BLaER1 (cell line): ENCODE measurements around the gene TMEM256.

Experiments
- H3K27ac ChIP-seq: shearing (Covaris generic); formaldehyde crosslinking; 2 replicates; pipeline ENCODE4 v1.8.1; 2022
- H3K27me3 ChIP-seq: shearing (Covaris generic); formaldehyde crosslinking; 2 replicates; pipeline ENCODE4 v1.8.1; 2022
- H3K36me3 ChIP-seq: shearing (Covaris generic); formaldehyde crosslinking; 2 replicates; pipeline ENCODE4 v1.8.1; 2022
- H3K4me1 ChIP-seq: shearing (Covaris generic); formaldehyde crosslinking; 2 replicates; pipeline ENCODE4 v1.8.1; 2022
- H3K4me2 ChIP-seq: shearing (Covaris generic); formaldehyde crosslinking; 2 replicates; pipeline ENCODE4 v1.8.1; 2022
- H3K4me3 ChIP-seq: shearing (Covaris generic); formaldehyde crosslinking; 2 replicates; pipeline ENCODE4 v1.8.1; 2022
- H3K9ac ChIP-seq: shearing (Covaris generic); formaldehyde crosslinking; 2 replicates; pipeline ENCODE4 v1.8.1; 2022
- H3K9me3 ChIP-seq: shearing (Covaris generic); formaldehyde crosslinking; 2 replicates; pipeline ENCODE4 v1.8.1; 2022
- H4K20me1 ChIP-seq: shearing (Covaris generic); formaldehyde crosslinking; 2 replicates; pipeline ENCODE4 v1.8.1; 2022
- Cebpa-rat ChIP-seq: shearing (Covaris generic); IDR thresholded peaks from 2 replicates; pipeline ENCODE4 v1.8.1; 2022

Gene TMEM256

GRCh38 chr17:7403043-7403726 is 712 bp downstream of the TMEM256 start:
- H3K9me3 ChIP-seq, result no peaks in the 10 kb centered on the region
- H4K20me1 ChIP-seq, result peaks cover 8% of the 10 kb centered on the region; the same call in 1 of the 2 replicates
- H3K36me3 ChIP-seq, result peaks cover under 1% of the 10 kb centered on the region; the same call in 1 of the 2 replicates
- no peaks in the 10 kb centered on the region for H3K27me3 ChIP-seq
- peaks cover 30% of the 10 kb centered on the region for H3K4me1 ChIP-seq
- H3K4me2 ChIP-seq, result peak overlapping the region; percentile 84
- no peak for TF ChIP-seq Cebpa-rat
- peak overlapping the region; percentile 79 for H3K4me3 ChIP-seq
- peak overlapping the region; percentile 84 for H3K9ac ChIP-seq
- peak overlapping the region; percentile 82 for H3K27ac ChIP-seq

DNA sequence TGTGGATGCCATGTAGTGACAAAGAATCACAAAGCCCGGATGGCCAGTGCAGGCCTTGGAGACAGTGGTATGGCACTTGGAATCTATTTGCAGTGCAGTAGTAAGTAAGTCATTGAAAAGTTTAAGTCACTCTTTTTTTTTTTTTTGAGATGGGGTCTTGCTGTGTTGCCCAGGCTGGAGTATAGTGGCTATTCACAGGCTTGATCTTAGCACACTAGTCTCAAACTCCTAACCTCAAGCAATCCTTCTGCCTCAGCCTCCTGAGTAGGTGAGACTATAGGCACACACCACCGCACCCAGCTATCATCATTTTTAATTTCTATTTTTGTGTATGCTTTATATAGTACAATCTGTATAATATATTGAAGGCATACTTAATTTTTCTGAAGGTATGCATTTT is 5.3 kb downstream of the TMEM256 start:
- H3K4me2 ChIP-seq, result no peak overlapping the region
- no peak overlapping the region for H3K9ac ChIP-seq
- no peaks in the 10 kb centered on the region for H3K36me3 ChIP-seq
- no peak overlapping the region for H3K4me3 ChIP-seq
- H3K27ac ChIP-seq, result no peak overlapping the region
- TF ChIP-seq Cebpa-rat, result no peak
- peaks cover 18% of the 10 kb centered on the region for H3K4me1 ChIP-seq
- H3K9me3 ChIP-seq, result no peaks in the 10 kb centered on the region
- peaks cover 8% of the 10 kb centered on the region; the same call in 1 of the 2 replicates for H4K20me1 ChIP-seq
- no peaks in the 10 kb centered on the region for H3K27me3 ChIP-seq

DNA sequence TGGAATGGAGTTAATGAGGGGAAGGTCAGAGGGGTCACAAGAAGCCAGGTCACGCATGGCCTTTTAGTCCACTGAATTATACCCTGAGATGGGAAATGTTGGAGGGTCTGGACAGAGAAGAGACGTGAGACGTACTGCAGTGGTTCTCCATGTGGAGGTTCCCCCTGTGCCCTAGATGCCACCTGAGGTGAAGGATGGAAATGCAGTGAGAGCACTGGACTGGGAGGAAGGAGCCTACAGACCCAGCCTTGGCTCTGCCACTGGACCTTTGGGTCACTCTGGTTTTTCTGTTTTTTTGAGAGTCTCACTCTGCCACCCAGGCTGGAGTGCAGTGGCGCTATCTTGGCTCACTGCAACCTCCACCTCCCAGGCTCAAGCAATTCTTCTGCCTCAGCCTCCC is 7.8 kb downstream of the TMEM256 start:
- no peak for TF ChIP-seq Cebpa-rat
- Histone ChIP-seq H4K20me1 (no peaks in the 10 kb centered on the region), H3K27ac (no peak overlapping the region), H3K36me3 (peaks cover 16% of the 10 kb centered on the region), H3K4me3 (no peak overlapping the region), H3K4me2 (no peak overlapping the region), H3K4me1 (peaks cover 23% of the 10 kb centered on the region), H3K27me3 (no peaks in the 10 kb centered on the region), H3K9me3 (no peaks in the 10 kb centered on the region), H3K9ac (no peak overlapping the region)

DNA sequence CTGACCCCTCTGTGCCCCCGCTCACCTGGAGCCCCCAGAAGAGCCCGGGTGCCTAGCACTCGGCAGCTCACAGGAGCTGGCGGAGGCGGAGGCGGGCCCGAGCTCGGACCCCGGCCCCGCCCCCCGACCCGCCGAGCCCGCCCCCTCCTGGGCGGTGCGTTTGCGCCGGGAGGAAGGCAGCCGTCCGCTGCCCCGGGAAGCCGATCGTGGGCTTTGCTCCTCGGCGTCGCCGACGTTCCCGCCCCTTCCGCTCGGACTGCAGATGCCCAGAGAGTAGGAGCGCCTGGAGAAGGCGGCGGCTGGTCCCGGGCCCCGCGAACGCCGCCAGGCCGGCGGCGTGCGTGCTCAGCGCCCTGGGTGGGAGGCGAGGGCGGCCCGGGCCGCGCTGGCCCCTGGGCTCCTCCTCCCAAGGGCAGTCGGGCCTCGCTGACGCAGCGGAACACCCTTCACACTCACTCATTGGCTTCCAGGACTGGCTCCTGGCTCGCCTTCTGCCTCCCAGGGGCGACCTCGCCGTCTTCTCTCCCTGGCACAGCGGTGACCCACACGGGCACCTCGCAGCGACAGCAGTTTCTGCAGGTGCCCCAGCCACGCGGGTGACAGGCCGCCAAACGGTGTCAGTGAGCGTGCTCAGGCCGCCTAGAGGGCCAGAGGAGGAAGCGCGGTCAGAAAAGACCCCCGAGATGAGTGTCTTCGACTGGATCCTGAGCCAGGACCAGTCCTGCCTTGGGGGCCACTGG is 9.3 kb downstream of the TMEM256 start, which contains the start of gene PLSCR3:
Gene PLSCR3, minus strand, starts transcription at position 74 of the 740 bp plus-strand sequence. CDS start 415 bp downstream, outside the sequence.
- Histone ChIP-seq H3K27me3 (no peaks in the 10 kb centered on the region), H3K36me3 (peaks cover 32% of the 10 kb centered on the region), H4K20me1 (no peaks in the 10 kb centered on the region), H3K4me1 (peaks cover 26% of the 10 kb centered on the region), H3K4me2 (peak within 1 kb of the TSS; percentile 97), H3K27ac (peak within 1 kb of the TSS; percentile 88), H3K4me3 (peak within 1 kb of the TSS; percentile 90), H3K9ac (peak within 1 kb of the TSS; percentile 87), H3K9me3 (no peaks in the 10 kb centered on the region)
- no peak for TF ChIP-seq Cebpa-rat

GRCh38 chr17:7393613-7394451 is 10.1 kb downstream of the TMEM256 start:
- no peak for TF ChIP-seq Cebpa-rat
- peak overlapping the region; percentile 97 for H3K4me2 ChIP-seq
- peaks cover 32% of the 10 kb centered on the region for H3K4me1 ChIP-seq
- H4K20me1 ChIP-seq, result 0 out of 2 replicates have a peak, but pooled peaks cover 4% of the 10 kb centered on the region
- H3K27me3 ChIP-seq, result no peaks in the 10 kb centered on the region
- H3K27ac ChIP-seq, result peak overlapping the region; percentile 88
- peak overlapping the region; percentile 90 for H3K4me3 ChIP-seq
- no peaks in the 10 kb centered on the region for H3K9me3 ChIP-seq
- peaks cover 40% of the 10 kb centered on the region for H3K36me3 ChIP-seq
- H3K9ac ChIP-seq, result peak overlapping the region; percentile 87

GRCh38 chr17:7392696-7393612 is 10.9 kb downstream of the TMEM256 start:
- Histone ChIP-seq H4K20me1 (0 out of 2 replicates have a peak, but pooled peaks cover 7% of the 10 kb centered on the region), H3K4me3 (peak overlapping the region; percentile 90), H3K4me1 (peaks cover 37% of the 10 kb centered on the region)

GRCh38 chr17:7391307-7391706 is 12.6 kb downstream of the TMEM256 start:
- Histone ChIP-seq H3K9ac (no peak overlapping the region), H3K4me2 (peak overlapping the region; percentile 40), H3K9me3 (no peaks in the 10 kb centered on the region), H3K4me3 (no peak overlapping the region), H3K36me3 (peaks cover 52% of the 10 kb centered on the region), H3K4me1 (peaks cover 37% of the 10 kb centered on the region), H4K20me1 (peaks cover 12% of the 10 kb centered on the region; the same call in 1 of the 2 replicates), H3K27me3 (no peaks in the 10 kb centered on the region), H3K27ac (no peak overlapping the region)
- no peak for TF ChIP-seq Cebpa-rat

More at GRCh38 chr17:7392696-7393612, 10.9 kb downstream of the TMEM256 start:
- Histone ChIP-seq H3K27me3 (no peaks in the 10 kb centered on the region), H3K4me2 (peak overlapping the region; percentile 97), H3K9ac (peak overlapping the region; percentile 87), H3K9me3 (no peaks in the 10 kb centered on the region), H3K36me3 (peaks cover 48% of the 10 kb centered on the region), H3K27ac (peak overlapping the region; percentile 88)
- no peak for TF ChIP-seq Cebpa-rat

DNA sequence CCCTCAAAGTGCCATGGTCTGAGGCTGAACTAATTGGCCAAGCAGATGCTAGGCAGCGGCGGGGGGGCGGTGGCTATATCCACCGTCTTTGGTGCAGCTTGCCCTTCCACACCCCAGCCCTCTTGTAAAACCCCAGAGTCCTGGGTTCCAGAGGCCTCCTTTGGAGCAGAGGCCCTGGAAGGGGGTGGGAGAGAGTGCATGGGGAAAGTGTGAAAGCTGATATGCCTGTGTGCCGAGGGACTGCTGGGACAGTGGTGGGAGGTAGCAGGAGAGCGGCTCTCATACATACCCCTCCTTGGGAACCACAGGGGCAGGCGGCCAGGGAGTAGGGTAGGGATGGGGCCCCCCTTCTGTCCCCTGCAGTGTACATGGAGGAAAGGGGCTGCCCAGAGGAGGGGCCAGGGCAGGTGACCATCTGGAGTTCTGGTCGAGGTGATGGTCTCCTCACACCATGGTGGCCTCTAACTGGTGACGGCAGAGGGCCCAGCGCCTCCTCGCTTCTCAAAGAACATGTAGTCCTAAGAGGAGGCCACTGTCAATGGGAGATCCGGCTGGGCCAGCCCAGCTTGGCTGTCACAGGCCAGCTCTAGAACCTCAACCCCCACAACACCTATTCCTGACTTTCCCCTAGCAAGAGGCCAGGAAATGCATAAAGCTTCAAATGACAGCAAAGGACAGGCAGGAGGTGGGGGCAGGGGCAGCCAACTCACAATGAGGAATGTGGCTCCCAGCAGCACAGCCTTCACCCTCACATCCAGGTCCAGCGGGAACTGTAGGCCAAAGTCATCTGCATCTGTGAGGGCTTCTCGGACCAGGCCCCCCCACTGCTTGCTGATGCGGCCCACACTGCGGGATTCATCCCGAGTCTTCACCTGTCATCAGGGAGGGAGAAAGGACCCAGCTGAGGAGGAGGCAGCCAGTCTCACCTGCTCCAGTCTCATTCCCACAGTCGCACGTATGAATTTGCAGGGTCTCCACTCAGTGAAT is 13.7 kb downstream of the TMEM256 start:
- peaks cover 17% of the 10 kb centered on the region; the same call in 1 of the 2 replicates for H4K20me1 ChIP-seq
- no peaks in the 10 kb centered on the region for H3K27me3 ChIP-seq
- no peak overlapping the region for H3K27ac ChIP-seq
- H3K9me3 ChIP-seq, result no peaks in the 10 kb centered on the region
- H3K4me1 ChIP-seq, result peaks cover 34% of the 10 kb centered on the region
- no peak overlapping the region for H3K4me2 ChIP-seq
- H3K9ac ChIP-seq, result no peak overlapping the region
- no peak for TF ChIP-seq Cebpa-rat
- peaks cover 52% of the 10 kb centered on the region for H3K36me3 ChIP-seq
- H3K4me3 ChIP-seq, result no peak overlapping the region
